HCT116 (cell line): ENCODE data around the gene CELA3B. TPM values are rescaled to one million over a fixed set of nuclear protein-coding genes. Genes with fewer than 3 reads are reported as not detected.

Source experiments
- ATAC-seq: fragments of 200-7000 bp; cut with Tn5 transposase; 2 replicates; pipeline ENCODE4 v1.9.1; 2020; ENCODE audit warnings: mild to moderate bottlenecking, moderate library complexity
- BruUV-seq: library from RNA; stranded (reverse); fragments of 400-500 nt; replicated peaks from 2 replicates; lab custom pipeline; 2021; lab: Mats Ljungman, UMichigan
- CTCF ChIA-PET: fragments of 300-600 bp; sonication (Branson Sonifier 250); formaldehyde crosslinking; loops from one replicate; lab custom pipeline; 2021; ENCODE audit warnings: antibody characterized with exemption; lab: Charles Lee
- POLR2A ChIA-PET: fragments of 300-600, 350-600 bp; sonication (Branson Sonifier 250); formaldehyde crosslinking; loops from one replicate; lab custom pipeline; 2021; ENCODE audit warnings: antibody characterized with exemption; lab: Charles Lee
- RAD21 ChIA-PET, 2 experiments: fragments of 300-600 bp; sonication (Branson Sonifier 250); formaldehyde crosslinking; loops; one replicate each; lab custom pipeline; 2023; ENCODE audit warnings: low total read pairs in 2 of 2; ENCODE audit not compliant: uncharacterized antibody in 2 of 2, unreplicated experiment in 2 of 2, low non-redundant PET in 1 of 2; lab: Charles Lee
- DNase-seq: peaks from one replicate; pipeline ENCODE4 v3.0.0-alpha.2; 2010; ENCODE audit warnings: low read depth, low spot score
- H2AFZ ChIP-seq: fragments of 200-600 bp; shearing (Covaris generic), sonication (generic); 2 replicates; pipeline ENCODE4 v1.6.1; 2017; ENCODE audit warnings: low read depth, mixed run types, mixed read lengths, antibody characterized with exemption, low read length; ENCODE audit not compliant: poor library complexity, severe bottlenecking
- H3K27ac ChIP-seq: 2 replicates; pipeline ENCODE4 v1.5.1; 2012; ENCODE audit warnings: low read depth, low read length
- H3K27me3 ChIP-seq: fragments of 200-600 bp; sonication (generic); 2 replicates; pipeline ENCODE4 v1.6.1; 2016; ENCODE audit warnings: mixed run types, low read length, mixed read lengths; ENCODE audit not compliant: insufficient read depth
- H3K36me3 ChIP-seq, 2 experiments: fragments of 200-500 bp in 1 of 2; fragments of 200-600 bp in 1 of 2; sonication (Bioruptor generic) in 1 of 2; sonication (generic) in 1 of 2; 2 replicates each; pipeline versions ENCODE4 v1.5.1 to v1.6.1; 2014 to 2016; ENCODE audit warnings: low read length in 2 of 2, inconsistent platforms in 1 of 2, mixed read lengths in 1 of 2, mixed run types in 1 of 2; ENCODE audit not compliant: insufficient read depth in 2 of 2, control insufficient read depth in 1 of 2
- H3K4me1 ChIP-seq, 2 experiments: fragments of 200-600 bp in 1 of 2; sonication (generic) in 1 of 2; 2 replicates each; pipeline versions ENCODE4 v1.5.1 to v1.6.1; 2012 to 2017; ENCODE audit warnings: low read length in 2 of 2, inconsistent platforms in 1 of 2, mild to moderate bottlenecking in 1 of 2, mixed read lengths in 1 of 2, mixed run types in 1 of 2, moderate library complexity in 1 of 2; ENCODE audit not compliant: insufficient read depth in 2 of 2, control insufficient read depth in 1 of 2
- H3K4me2 ChIP-seq: fragments of 200-600 bp; sonication (generic); 2 replicates; pipeline ENCODE4 v1.6.1; 2017; ENCODE audit warnings: mixed run types, low read length, mixed read lengths
- H3K4me3 ChIP-seq, 2 experiments: fragments of 200-600 bp in 1 of 2; sonication (generic) in 1 of 2; replicated peaks in 1 of 2; 2 replicates each; pipeline ENCODE4 v1.5.1; 2011 to 2016; ENCODE audit warnings: low read length in 2 of 2, control low read depth in 1 of 2, low read depth in 1 of 2, mild to moderate bottlenecking in 1 of 2, mixed read lengths in 1 of 2, mixed run types in 1 of 2
- H3K79me2 ChIP-seq: fragments of 200-600 bp; sonication (generic); 2 replicates; pipeline ENCODE4 v1.6.1; 2017; ENCODE audit warnings: mild to moderate bottlenecking, mixed run types, low read length, moderate library complexity, mixed read lengths; ENCODE audit not compliant: insufficient read depth
- H3K9ac ChIP-seq: fragments of 200-600 bp; sonication (generic); 2 replicates; pipeline ENCODE4 v1.6.1; 2016; ENCODE audit warnings: low read length, mixed read lengths
- H3K9me2 ChIP-seq: fragments of 200-600 bp; sonication (generic), shearing (Covaris generic); 2 replicates; pipeline ENCODE4 v1.6.1; 2017; ENCODE audit warnings: mixed run types, mild to moderate bottlenecking, moderate library complexity; ENCODE audit not compliant: insufficient read depth
- H3K9me3 ChIP-seq, 2 experiments: fragments of 200-500 bp in 1 of 2; fragments of 200-600 bp in 1 of 2; sonication (Bioruptor generic) in 1 of 2; sonication (generic) in 1 of 2; 2 replicates each; pipeline ENCODE4 v1.6.1; 2014 to 2017; ENCODE audit warnings: low read length in 2 of 2, mixed read lengths in 2 of 2, inconsistent platforms in 1 of 2, low read depth in 1 of 2, mild to moderate bottlenecking in 1 of 2, mixed run types in 1 of 2, moderate library complexity in 1 of 2; ENCODE audit not compliant: control insufficient read depth in 1 of 2, insufficient read depth in 1 of 2
- H4K20me1 ChIP-seq: fragments of 200-600 bp; sonication (generic), shearing (Covaris generic); 2 replicates; pipeline ENCODE4 v1.6.1; 2017; ENCODE audit warnings: mixed run types, mild to moderate bottlenecking, moderate library complexity; ENCODE audit not compliant: insufficient read depth
- CBX3 ChIP-seq: IDR thresholded peaks from 2 replicates; pipeline ENCODE4 v1.6.1; 2012; ENCODE audit warnings: low read depth
- EZH2 ChIP-seq: fragments of 200-600 bp; sonication (generic); IDR thresholded peaks from 2 replicates; pipeline ENCODE4 v1.6.1; 2017; ENCODE audit warnings: antibody characterized with exemption, mixed run types
- POLR2AphosphoS5 ChIP-seq: IDR thresholded peaks from 2 replicates; pipeline ENCODE4 v1.6.1; 2011; ENCODE audit warnings: mild to moderate bottlenecking, low read depth, low read length, moderate library complexity
- RAD21 ChIP-seq: IDR thresholded peaks from 2 replicates; pipeline ENCODE4 v1.6.1; 2012; ENCODE audit warnings: low read depth, mild to moderate bottlenecking
- SP1 ChIP-seq: IDR thresholded peaks from 2 replicates; pipeline ENCODE4 v1.6.1; 2012; ENCODE audit warnings: low read depth
- TCF7L2 ChIP-seq: IDR thresholded peaks from 2 replicates; pipeline ENCODE4 v1.7.0; 2011; ENCODE audit warnings: borderline replicate concordance, inconsistent platforms; ENCODE audit not compliant: insufficient read depth, insufficient read length; ENCODE audit errors: extremely low read depth
- intact Hi-C: fragments of 100-400 bp; cut with micrococcal nuclease; formaldehyde crosslinking; loops from 2 replicates; pipeline ENCODE4 v1.10.0; 2022
- total RNA-seq: library from RNA; stranded (reverse); gene quantifications from one replicate; pipeline ENCODE4 v1.2.1, GENCODE V29; 2021; ENCODE audit not compliant: unreplicated experiment
- TF ChIP-seq, protein P1 (sequence below), 3 experiments: fragments of 200-600 bp in 1 of 3; sonication (generic) in 1 of 3; IDR thresholded peaks in 2 of 3; conservative IDR thresholded peaks in 1 of 3; 2 replicates each; pipeline ENCODE4 v1.5.1; 2012 to 2017; ENCODE audit warnings: low read depth in 2 of 3, low read length in 2 of 3, antibody characterized with exemption in 1 of 3, borderline replicate concordance in 1 of 3, control low read depth in 1 of 3, mild to moderate bottlenecking in 1 of 3, mixed read lengths in 1 of 3, mixed run types in 1 of 3, moderate library complexity in 1 of 3; ENCODE audit not compliant: insufficient read depth in 1 of 3

Gene CELA3B
- total RNA-seq, 1 experiment from 2014 or later, result 5.3 TPM

DNA sequence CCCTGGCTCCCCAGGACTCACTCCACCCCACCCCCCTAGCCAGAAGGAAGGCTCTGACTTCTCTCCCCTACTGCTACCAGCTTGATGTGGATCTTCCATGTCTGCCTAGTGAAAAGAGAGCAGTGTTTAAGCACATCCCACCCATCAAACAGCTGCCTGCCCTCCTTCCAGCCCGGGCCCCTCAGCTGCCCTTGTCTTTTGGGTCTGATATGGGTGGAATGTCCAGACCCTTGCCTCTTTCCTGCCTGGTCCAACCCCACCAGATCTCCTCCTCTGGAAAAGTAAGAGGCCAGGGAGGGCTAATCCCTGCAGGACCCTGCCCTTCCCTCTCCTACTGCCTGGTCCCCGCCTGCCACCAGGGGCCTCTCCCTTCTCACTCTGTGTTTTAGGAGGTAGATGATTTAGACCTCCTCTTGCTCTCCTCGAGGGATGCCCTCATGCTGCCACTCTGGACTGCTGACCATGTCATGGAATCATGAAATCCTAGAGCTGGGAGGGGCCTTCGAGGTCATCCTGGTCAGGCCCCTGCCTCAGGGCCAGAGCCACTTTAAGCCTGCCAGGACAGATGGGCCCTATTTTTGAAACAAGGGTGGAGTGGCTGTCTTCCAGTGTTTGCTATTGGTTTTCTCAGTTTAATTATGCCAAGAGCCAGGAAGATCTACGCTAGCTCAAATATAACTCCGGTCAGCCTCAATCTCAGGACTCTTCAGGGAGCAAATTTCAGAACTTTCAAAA, 23.9 kb upstream of the CELA3B start:
- Histone ChIP-seq H3K79me2 (no peaks in the 10 kb centered on the region), H3K4me2 (no peak overlapping the region), H3K27me3 (no peaks in the 10 kb centered on the region), H3K9me2 (no peaks in the 10 kb centered on the region), H3K36me3 (no peaks in the 10 kb centered on the region), H3K4me3 (no peak overlapping the region), H4K20me1 (no peaks in the 10 kb centered on the region), H2AFZ (no peak overlapping the region), H3K9me3 (no peaks in the 10 kb centered on the region), H3K27ac (no peak overlapping the region), H3K9ac (no peak overlapping the region), H3K4me1 (peaks cover 23 to 24% of the 10 kb centered on the region in 2 experiments)
- ChIA-PET POLR2A (no interaction called here), CTCF (no interaction called here), RAD21 (no interaction called here)
- TF ChIP-seq SP1 (no peak), POLR2AphosphoS5 (no peak), TCF7L2 (no peak), RAD21 (no peak), EZH2 (no peak), CBX3 (no peak)
- TF ChIP-seq, protein P1, sequence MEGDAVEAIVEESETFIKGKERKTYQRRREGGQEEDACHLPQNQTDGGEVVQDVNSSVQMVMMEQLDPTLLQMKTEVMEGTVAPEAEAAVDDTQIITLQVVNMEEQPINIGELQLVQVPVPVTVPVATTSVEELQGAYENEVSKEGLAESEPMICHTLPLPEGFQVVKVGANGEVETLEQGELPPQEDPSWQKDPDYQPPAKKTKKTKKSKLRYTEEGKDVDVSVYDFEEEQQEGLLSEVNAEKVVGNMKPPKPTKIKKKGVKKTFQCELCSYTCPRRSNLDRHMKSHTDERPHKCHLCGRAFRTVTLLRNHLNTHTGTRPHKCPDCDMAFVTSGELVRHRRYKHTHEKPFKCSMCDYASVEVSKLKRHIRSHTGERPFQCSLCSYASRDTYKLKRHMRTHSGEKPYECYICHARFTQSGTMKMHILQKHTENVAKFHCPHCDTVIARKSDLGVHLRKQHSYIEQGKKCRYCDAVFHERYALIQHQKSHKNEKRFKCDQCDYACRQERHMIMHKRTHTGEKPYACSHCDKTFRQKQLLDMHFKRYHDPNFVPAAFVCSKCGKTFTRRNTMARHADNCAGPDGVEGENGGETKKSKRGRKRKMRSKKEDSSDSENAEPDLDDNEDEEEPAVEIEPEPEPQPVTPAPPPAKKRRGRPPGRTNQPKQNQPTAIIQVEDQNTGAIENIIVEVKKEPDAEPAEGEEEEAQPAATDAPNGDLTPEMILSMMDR (IDR thresholded peaks at IDR 0.05 in 2 of 3, conservative IDR thresholded peaks at IDR 0.05 in 1 of 3; ENCODE audit: borderline replicate concordance in 1 of 3, insufficient read depth in 1 of 3, low read depth in 2 of 3, low read length in 2 of 3), result 0 out of 6 replicates have a peak, but pooled peaks of 1 of the 3 experiments have one; percentile 11
- DNase-seq (no peak), ATAC-seq (no peak)
- no TSS peak for BruUV-seq
- intact Hi-C loops, result no loop called here
